HCT116 (cell line): ENCODE results near the gene TACO1. TPM values are rescaled to one million over a fixed set of nuclear protein-coding genes. Genes with fewer than 3 reads are reported as not detected.

Experiments used
- ATAC-seq: fragments of 200-7000 bp; cut with Tn5 transposase; 2 replicates; pipeline ENCODE4 v1.9.1; 2020; ENCODE audit warnings: mild to moderate bottlenecking, moderate library complexity
- BruUV-seq: library from RNA; stranded (reverse); fragments of 400-500 nt; replicated peaks from 2 replicates; lab custom pipeline; 2021; lab: Mats Ljungman, UMichigan
- CTCF ChIA-PET: fragments of 300-600 bp; sonication (Branson Sonifier 250); formaldehyde crosslinking; loops from one replicate; lab custom pipeline; 2021; ENCODE audit warnings: antibody characterized with exemption; lab: Charles Lee
- POLR2A ChIA-PET: fragments of 300-600, 350-600 bp; sonication (Branson Sonifier 250); formaldehyde crosslinking; loops from one replicate; lab custom pipeline; 2021; ENCODE audit warnings: antibody characterized with exemption; lab: Charles Lee
- RAD21 ChIA-PET, 2 experiments: fragments of 300-600 bp; sonication (Branson Sonifier 250); formaldehyde crosslinking; loops; one replicate each; lab custom pipeline; 2023; ENCODE audit warnings: low total read pairs in 2 of 2; ENCODE audit not compliant: uncharacterized antibody in 2 of 2, unreplicated experiment in 2 of 2, low non-redundant PET in 1 of 2; lab: Charles Lee
- DNase-seq: peaks from one replicate; pipeline ENCODE4 v3.0.0-alpha.2; 2010; ENCODE audit warnings: low read depth, low spot score
- H2AFZ ChIP-seq: fragments of 200-600 bp; shearing (Covaris generic), sonication (generic); 2 replicates; pipeline ENCODE4 v1.6.1; 2017; ENCODE audit warnings: low read depth, mixed run types, mixed read lengths, antibody characterized with exemption, low read length; ENCODE audit not compliant: poor library complexity, severe bottlenecking
- H3K27ac ChIP-seq: 2 replicates; pipeline ENCODE4 v1.5.1; 2012; ENCODE audit warnings: low read depth, low read length
- H3K27me3 ChIP-seq: fragments of 200-600 bp; sonication (generic); 2 replicates; pipeline ENCODE4 v1.6.1; 2016; ENCODE audit warnings: mixed run types, low read length, mixed read lengths; ENCODE audit not compliant: insufficient read depth
- H3K36me3 ChIP-seq, 2 experiments: fragments of 200-500 bp in 1 of 2; fragments of 200-600 bp in 1 of 2; sonication (Bioruptor generic) in 1 of 2; sonication (generic) in 1 of 2; 2 replicates each; pipeline versions ENCODE4 v1.5.1 to v1.6.1; 2014 to 2016; ENCODE audit warnings: low read length in 2 of 2, inconsistent platforms in 1 of 2, mixed read lengths in 1 of 2, mixed run types in 1 of 2; ENCODE audit not compliant: insufficient read depth in 2 of 2, control insufficient read depth in 1 of 2
- H3K4me1 ChIP-seq, 2 experiments: fragments of 200-600 bp in 1 of 2; sonication (generic) in 1 of 2; 2 replicates each; pipeline versions ENCODE4 v1.5.1 to v1.6.1; 2012 to 2017; ENCODE audit warnings: low read length in 2 of 2, inconsistent platforms in 1 of 2, mild to moderate bottlenecking in 1 of 2, mixed read lengths in 1 of 2, mixed run types in 1 of 2, moderate library complexity in 1 of 2; ENCODE audit not compliant: insufficient read depth in 2 of 2, control insufficient read depth in 1 of 2
- H3K4me2 ChIP-seq: fragments of 200-600 bp; sonication (generic); 2 replicates; pipeline ENCODE4 v1.6.1; 2017; ENCODE audit warnings: mixed run types, low read length, mixed read lengths
- H3K4me3 ChIP-seq, 2 experiments: fragments of 200-600 bp in 1 of 2; sonication (generic) in 1 of 2; replicated peaks in 1 of 2; 2 replicates each; pipeline ENCODE4 v1.5.1; 2011 to 2016; ENCODE audit warnings: low read length in 2 of 2, control low read depth in 1 of 2, low read depth in 1 of 2, mild to moderate bottlenecking in 1 of 2, mixed read lengths in 1 of 2, mixed run types in 1 of 2
- H3K79me2 ChIP-seq: fragments of 200-600 bp; sonication (generic); 2 replicates; pipeline ENCODE4 v1.6.1; 2017; ENCODE audit warnings: mild to moderate bottlenecking, mixed run types, low read length, moderate library complexity, mixed read lengths; ENCODE audit not compliant: insufficient read depth
- H3K9ac ChIP-seq: fragments of 200-600 bp; sonication (generic); 2 replicates; pipeline ENCODE4 v1.6.1; 2016; ENCODE audit warnings: low read length, mixed read lengths
- H3K9me2 ChIP-seq: fragments of 200-600 bp; sonication (generic), shearing (Covaris generic); 2 replicates; pipeline ENCODE4 v1.6.1; 2017; ENCODE audit warnings: mixed run types, mild to moderate bottlenecking, moderate library complexity; ENCODE audit not compliant: insufficient read depth
- H3K9me3 ChIP-seq, 2 experiments: fragments of 200-500 bp in 1 of 2; fragments of 200-600 bp in 1 of 2; sonication (Bioruptor generic) in 1 of 2; sonication (generic) in 1 of 2; 2 replicates each; pipeline ENCODE4 v1.6.1; 2014 to 2017; ENCODE audit warnings: low read length in 2 of 2, mixed read lengths in 2 of 2, inconsistent platforms in 1 of 2, low read depth in 1 of 2, mild to moderate bottlenecking in 1 of 2, mixed run types in 1 of 2, moderate library complexity in 1 of 2; ENCODE audit not compliant: control insufficient read depth in 1 of 2, insufficient read depth in 1 of 2
- H4K20me1 ChIP-seq: fragments of 200-600 bp; sonication (generic), shearing (Covaris generic); 2 replicates; pipeline ENCODE4 v1.6.1; 2017; ENCODE audit warnings: mixed run types, mild to moderate bottlenecking, moderate library complexity; ENCODE audit not compliant: insufficient read depth
- ATF3 ChIP-seq: IDR thresholded peaks from 2 replicates; pipeline ENCODE4 v1.6.1; 2012
- CBX3 ChIP-seq: IDR thresholded peaks from 2 replicates; pipeline ENCODE4 v1.6.1; 2012; ENCODE audit warnings: low read depth
- CEBPB ChIP-seq: IDR thresholded peaks from 2 replicates; pipeline ENCODE4 v1.6.1; 2012; ENCODE audit warnings: low read depth
- CTCF ChIP-seq, 3 experiments: fragments of 200-600 bp in 1 of 3; sonication (generic) in 1 of 3; IDR thresholded peaks in 2 of 3; conservative IDR thresholded peaks in 1 of 3; 2 replicates each; pipeline ENCODE4 v1.5.1; 2012 to 2017; ENCODE audit warnings: low read depth in 2 of 3, low read length in 2 of 3, antibody characterized with exemption in 1 of 3, borderline replicate concordance in 1 of 3, control low read depth in 1 of 3, mild to moderate bottlenecking in 1 of 3, mixed read lengths in 1 of 3, mixed run types in 1 of 3, moderate library complexity in 1 of 3; ENCODE audit not compliant: insufficient read depth in 1 of 3
- ELF1 ChIP-seq: IDR thresholded peaks from 2 replicates; pipeline ENCODE4 v1.6.1; 2012; ENCODE audit warnings: low read depth, borderline replicate concordance
- EZH2phosphoT487 ChIP-seq: fragments of 200-600 bp; IDR thresholded peaks from 2 replicates; pipeline ENCODE4 v1.6.1; 2018; ENCODE audit warnings: antibody characterized with exemption, borderline replicate concordance
- FOSL1 ChIP-seq: IDR thresholded peaks from 2 replicates; pipeline ENCODE4 v1.6.1; 2012; ENCODE audit warnings: low read depth
- JUND ChIP-seq: IDR thresholded peaks from 2 replicates; pipeline ENCODE4 v1.6.1; 2012
- POLR2A ChIP-seq: IDR thresholded peaks from 2 replicates; pipeline ENCODE4 v1.7.0; 2011; ENCODE audit warnings: borderline replicate concordance; ENCODE audit not compliant: insufficient read depth, insufficient read length; ENCODE audit errors: extremely low read depth
- RAD21 ChIP-seq: IDR thresholded peaks from 2 replicates; pipeline ENCODE4 v1.6.1; 2012; ENCODE audit warnings: low read depth, mild to moderate bottlenecking
- REST ChIP-seq: IDR thresholded peaks from 2 replicates; pipeline ENCODE4 v1.6.1; 2012; ENCODE audit warnings: low read depth
- SP1 ChIP-seq: IDR thresholded peaks from 2 replicates; pipeline ENCODE4 v1.6.1; 2012; ENCODE audit warnings: low read depth
- SRF ChIP-seq: IDR thresholded peaks from 2 replicates; pipeline ENCODE4 v1.6.1; 2012; ENCODE audit warnings: low read depth
- TCF7L2 ChIP-seq: IDR thresholded peaks from 2 replicates; pipeline ENCODE4 v1.7.0; 2011; ENCODE audit warnings: borderline replicate concordance, inconsistent platforms; ENCODE audit not compliant: insufficient read depth, insufficient read length; ENCODE audit errors: extremely low read depth
- ZBTB33 ChIP-seq: IDR thresholded peaks from 2 replicates; pipeline ENCODE4 v1.6.1; 2011; ENCODE audit warnings: mild to moderate bottlenecking, low read length, moderate library complexity; ENCODE audit not compliant: insufficient replicate concordance; ENCODE audit errors: extremely low read depth
- ZFX ChIP-seq: fragments of 450-650 bp; IDR thresholded peaks from 2 replicates; pipeline ENCODE4 v1.6.1; 2017
- ZNF274 ChIP-seq: fragments of 200-500 bp; sonication (Bioruptor generic); IDR thresholded peaks from 2 replicates; pipeline ENCODE4 v1.6.1; 2014; ENCODE audit warnings: mild to moderate bottlenecking, low read depth, low read length, inconsistent platforms
- intact Hi-C: fragments of 100-400 bp; cut with micrococcal nuclease; formaldehyde crosslinking; loops from 2 replicates; pipeline ENCODE4 v1.10.0; 2022
- total RNA-seq: library from RNA; stranded (reverse); gene quantifications from one replicate; pipeline ENCODE4 v1.2.1, GENCODE V29; 2021; ENCODE audit not compliant: unreplicated experiment

TACO1 gene
- total RNA-seq, 1 experiment from 2014 or later: 39.6 TPM

- BruUV-seq: no TSS peak
- Histone ChIP-seq H3K4me2 (peak overlapping the region; percentile 6; the same call in 1 of the 2 replicates), H3K4me1 (peaks cover 8 to 13% of the 10 kb centered on the region in 2 experiments; a peak in 3 of 4 replicates), H3K36me3 (no peaks in the 10 kb centered on the region), H3K27ac (no peak overlapping the region), H3K9me2 (no peaks in the 10 kb centered on the region), H3K79me2 (no peaks in the 10 kb centered on the region), H3K27me3 (no peaks in the 10 kb centered on the region), H3K9ac (no peak overlapping the region), H2AFZ (no peak overlapping the region), H4K20me1 (no peaks in the 10 kb centered on the region), H3K4me3 (no peak overlapping the region), H3K9me3 (no peaks in the 10 kb centered on the region)
- POLR2A ChIA-PET: no interaction called here
- TF ChIP-seq REST: no peak
- no peak for TF ChIP-seq JUND
- TF ChIP-seq ZFX: no peak
- no peak for TF ChIP-seq FOSL1
- TF ChIP-seq SP1: no peak
- TF ChIP-seq ELF1: no peak
- TF ChIP-seq CBX3: no peak
- TF ChIP-seq CTCF (IDR thresholded peaks at IDR 0.05 in 2 of 3, conservative IDR thresholded peaks at IDR 0.05 in 1 of 3; ENCODE audit: borderline replicate concordance in 1 of 3, insufficient read depth in 1 of 3, low read depth in 2 of 3, low read length in 2 of 3): no peak
- no peak for TF ChIP-seq CEBPB
- no peak for TF ChIP-seq ZNF274
- TF ChIP-seq TCF7L2: no peak
- no peak for TF ChIP-seq SRF
- TF ChIP-seq ATF3: no peak
- TF ChIP-seq POLR2A: no peak
- no peak for TF ChIP-seq RAD21
- no peak for TF ChIP-seq EZH2phosphoT487
- no peak for TF ChIP-seq ZBTB33
- RAD21 ChIA-PET: no interaction called here
- CTCF ChIA-PET: no interaction called here
- DNase-seq (no peak), ATAC-seq (no peak; the same call in 1 of the 2 replicates)
- intact Hi-C loops: no loop called here
Observed at GRCh38 chr17:63647065-63647725, 46.5 kb downstream of the TACO1 start.
